ENCODE data around the gene RBM10.
A peak's percentile ranks its signal among the peaks of the same experiment; 100 is the strongest.

The RBM10 gene

GRCh38 chrX:47174846-47175587 is 30.0 kb downstream of the RBM10 start:
- DNase-seq (ENCODE audit: low read depth in 2 of 2), result no peak

- DNase-seq (ENCODE audit: low read depth in 2 of 2), result no peak
Observed at GRCh38 chrX:47175588-47175980, 30.6 kb downstream of the RBM10 start.

GRCh38 chrX:47176101-47176740 is 31.2 kb downstream of the RBM10 start:
- no peak for DNase-seq (ENCODE audit: low read depth in 2 of 2)

- no peak for DNase-seq (ENCODE audit: low read depth in 2 of 2)
Observed at GRCh38 chrX:47177079-47177478, 32.1 kb downstream of the RBM10 start.

GRCh38 chrX:47178337-47178736 is 33.3 kb downstream of the RBM10 start:
- DNase-seq (ENCODE audit: low read depth in 2 of 2), result no peak

GRCh38 chrX:47179221-47179927 is 34.4 kb downstream of the RBM10 start:
- no peak for DNase-seq (ENCODE audit: low read depth in 2 of 2)

GRCh38 chrX:47179928-47180255 is 34.9 kb downstream of the RBM10 start:
- no peak for DNase-seq (ENCODE audit: low read depth in 2 of 2)

- DNase-seq (ENCODE audit: low read depth in 2 of 2), result no peak
Observed at GRCh38 chrX:47180346-47180745, 35.3 kb downstream of the RBM10 start.

- no peak for DNase-seq (ENCODE audit: low read depth in 2 of 2)
Observed at GRCh38 chrX:47181301-47181700, 36.3 kb downstream of the RBM10 start.

- no peak for DNase-seq (ENCODE audit: low read depth in 2 of 2)
Observed at GRCh38 chrX:47182106-47182700, 37.2 kb downstream of the RBM10 start.

- DNase-seq (ENCODE audit: low read depth in 2 of 2), result no peak
Observed at GRCh38 chrX:47184486-47184885, 39.5 kb downstream of the RBM10 start.

- DNase-seq (ENCODE audit: low read depth in 2 of 2), result no peak
Observed at GRCh38 chrX:47185241-47185640, 40.2 kb downstream of the RBM10 start.

GRCh38 chrX:47186096-47186740 is 41.2 kb downstream of the RBM10 start:
- no peak for DNase-seq (ENCODE audit: low read depth in 2 of 2)

- no peak for DNase-seq (ENCODE audit: low read depth in 2 of 2)
Observed at GRCh38 chrX:47187106-47187677, 42.2 kb downstream of the RBM10 start.

- no peak for DNase-seq (ENCODE audit: low read depth in 2 of 2)
Observed at GRCh38 chrX:47189906-47190305, 44.9 kb downstream of the RBM10 start.

- DNase-seq (ENCODE audit: low read depth in 2 of 2), result peak; percentile 70 to 71
Observed at GRCh38 chrX:47190445-47191269, 45.6 kb downstream of the RBM10 start.

- DNase-seq (ENCODE audit: low read depth in 2 of 2), result peak in 1 of 2 donors; percentile 23
Observed at GRCh38 chrX:47191331-47191730, 46.3 kb downstream of the RBM10 start.

- DNase-seq (ENCODE audit: low read depth in 2 of 2), result no peak
Observed at GRCh38 chrX:47191806-47192401, 46.9 kb downstream of the RBM10 start.

GRCh38 chrX:47193475-47194193 is 48.6 kb downstream of the RBM10 start, which contains the start of gene UBA1:
Gene UBA1 (plus strand): TSS chrX:47193829. CDS start chrX:47198803, 4,974 bp downstream.
- DNase-seq (ENCODE audit: low read depth in 2 of 2), result peak; percentile 78 to 92

All from stimulated activated CD8-positive, alpha-beta memory T cell treated with anti-CD3 and anti-CD28 coated beads, Interleukin-2, amount 100 ng/mL, for 48 hours (primary cell).